ENCODE results near the gene CLASP1. TPM values are rescaled to one million over a fixed set of nuclear protein-coding genes. Genes with fewer than 3 reads are reported as not detected.

CLASP1 gene
- total RNA-seq, 1 donor from 2014 or later: 90.4 TPM

- DNase-seq (ENCODE audit: extremely low spot score in 2 of 2): no peak
- Histone ChIP-seq H3K4me1 (peaks cover 6% of the 10 kb centered on the region), H3K9me3 (no peaks in the 10 kb centered on the region), H3K27ac (no peak overlapping the region), H3K36me3 (no peaks in the 10 kb centered on the region), H3K27me3 (no peaks in the 10 kb centered on the region), H3K4me3 (no peak overlapping the region)
- intact Hi-C loops (cut with DNase I): no loop called here
- TF ChIP-seq CTCF (IDR thresholded peaks at IDR 0.05) (no peak), POLR2A (IDR thresholded peaks at IDR 0.05) (no peak), POLR2AphosphoS5 (IDR thresholded peaks at IDR 0.05; ENCODE audit: insufficient read depth in 1 of 2, low read depth in 1 of 2) (no peak)
Observed at GRCh38 chr2:121289271-121289670, 360.0 kb downstream of the CLASP1 start.

- TF ChIP-seq CTCF (IDR thresholded peaks at IDR 0.05) (no peak), POLR2AphosphoS5 (IDR thresholded peaks at IDR 0.05; ENCODE audit: insufficient read depth in 1 of 2, low read depth in 1 of 2) (no peak), POLR2A (IDR thresholded peaks at IDR 0.05) (no peak)
- Histone ChIP-seq H3K36me3 (no peaks in the 10 kb centered on the region), H3K27ac (no peak overlapping the region), H3K4me1 (peaks cover 11% of the 10 kb centered on the region), H3K4me3 (no peak overlapping the region), H3K9me3 (no peaks in the 10 kb centered on the region), H3K27me3 (no peaks in the 10 kb centered on the region)
- intact Hi-C loops (cut with DNase I): no loop called here
- no peak for DNase-seq (ENCODE audit: extremely low spot score in 2 of 2)
Observed at GRCh38 chr2:121288454-121289231, 360.6 kb downstream of the CLASP1 start.

GRCh38 chr2:121287956-121288355, 361.3 kb downstream of the CLASP1 start:
- Histone ChIP-seq H3K27me3 (no peaks in the 10 kb centered on the region), H3K36me3 (no peaks in the 10 kb centered on the region), H3K4me1 (peaks cover 16% of the 10 kb centered on the region), H3K9me3 (no peaks in the 10 kb centered on the region), H3K4me3 (no peak overlapping the region), H3K27ac (no peak overlapping the region)
- DNase-seq (ENCODE audit: extremely low spot score in 2 of 2): no peak
- intact Hi-C loops (cut with DNase I): no loop called here
- TF ChIP-seq POLR2A (IDR thresholded peaks at IDR 0.05): no peak
- no peak for TF ChIP-seq POLR2AphosphoS5 (IDR thresholded peaks at IDR 0.05; ENCODE audit: insufficient read depth in 1 of 2, low read depth in 1 of 2)
- no peak for TF ChIP-seq CTCF (IDR thresholded peaks at IDR 0.05)

Small RNA genes lying within 50 kb of the gene (small RNA-seq; reads per million reads assigned to genes)
- gene RF00019 (not detected), gene RNU4ATAC (108 reads per million, percentile 97 among the genes with 10 or more reads in this experiment)

Other genes with a start within 250 kb of the CLASP1 start
- not detected for gene RNU4ATAC, start 118.6 kb downstream of the CLASP1 start, total RNA-seq
- 33.1 TPM for gene NIFK, start 87.4 kb upstream of the CLASP1 start, total RNA-seq
- 35.4 TPM for gene TSN, start 106.2 kb upstream of the CLASP1 start, total RNA-seq

Data from vagina (tissue), 2 donors.